Measurements from ENCODE around the gene ATP8B4. TPM values are rescaled to one million over a fixed set of nuclear protein-coding genes. Genes with fewer than 3 reads are reported as not detected.

The ATP8B4 gene
- total RNA-seq, 1 donor from 2014 or later, result 9.0 TPM

GRCh38 chr15:49844390-49844789, 274.6 kb downstream of the ATP8B4 start:
- intact Hi-C loops (cut with DNase I), result no loop called here
- no peak overlapping the region for H3K4me3 ChIP-seq
- DNase-seq, result no peak
- H3K36me3 ChIP-seq, result no peaks in the 10 kb centered on the region
- H3K4me1 ChIP-seq, result no peaks in the 10 kb centered on the region
- no peak for ATAC-seq
- H3K27me3 ChIP-seq (ENCODE audit: low read depth), result no peaks in the 10 kb centered on the region
- H3K9me3 ChIP-seq, result no peaks in the 10 kb centered on the region
- no peak overlapping the region for H3K27ac ChIP-seq
- TF ChIP-seq CTCF (IDR thresholded peaks at IDR 0.05), result no peak

- intact Hi-C loops (cut with DNase I), result no loop called here
- DNase-seq (no peak), ATAC-seq (no peak)
- H3K4me3 ChIP-seq, result no peak overlapping the region
- H3K4me1 ChIP-seq, result no peaks in the 10 kb centered on the region
- H3K27me3 ChIP-seq (ENCODE audit: low read depth), result no peaks in the 10 kb centered on the region
- no peak for TF ChIP-seq CTCF (IDR thresholded peaks at IDR 0.05)
- no peaks in the 10 kb centered on the region for H3K36me3 ChIP-seq
- no peak overlapping the region for H3K27ac ChIP-seq
- H3K9me3 ChIP-seq, result no peaks in the 10 kb centered on the region
These were observed 275.3 kb downstream of the ATP8B4 start for GRCh38 chr15:49843725-49844124.

GRCh38 chr15:49842031-49842730, 276.9 kb downstream of the ATP8B4 start:
- no peak overlapping the region for H3K27ac ChIP-seq
- no peak for ATAC-seq
- no peak overlapping the region for H3K4me3 ChIP-seq
- intact Hi-C loops (cut with DNase I), result no loop called here
- no peak for TF ChIP-seq CTCF (IDR thresholded peaks at IDR 0.05)
- no peak for DNase-seq
- H3K4me1 ChIP-seq, result no peaks in the 10 kb centered on the region
- H3K36me3 ChIP-seq, result no peaks in the 10 kb centered on the region
- no peaks in the 10 kb centered on the region for H3K9me3 ChIP-seq
- H3K27me3 ChIP-seq (ENCODE audit: low read depth), result no peaks in the 10 kb centered on the region

GRCh38 chr15:49832511-49832910, 286.5 kb downstream of the ATP8B4 start:
- no peaks in the 10 kb centered on the region for H3K36me3 ChIP-seq
- intact Hi-C loops (cut with DNase I), result no loop called here
- ATAC-seq, result peak in 1 of 2 donors; percentile 31
- no peaks in the 10 kb centered on the region for H3K27me3 ChIP-seq (ENCODE audit: low read depth)
- no peak overlapping the region for H3K27ac ChIP-seq
- H3K4me1 ChIP-seq, result no peaks in the 10 kb centered on the region
- no peak for TF ChIP-seq CTCF (IDR thresholded peaks at IDR 0.05)
- no peak for DNase-seq
- H3K9me3 ChIP-seq, result no peaks in the 10 kb centered on the region
- H3K4me3 ChIP-seq, result no peak overlapping the region

- ATAC-seq, result peak in 1 of 2 donors; percentile 18
These were observed 287.6 kb downstream of the ATP8B4 start for GRCh38 chr15:49831206-49831965.

More at GRCh38 chr15:49831206-49831965, 287.6 kb downstream of the ATP8B4 start:
- no peak for TF ChIP-seq CTCF (IDR thresholded peaks at IDR 0.05)
- Histone ChIP-seq H3K4me1 (no peaks in the 10 kb centered on the region), H3K9me3 (no peaks in the 10 kb centered on the region), H3K27ac (no peak overlapping the region), H3K36me3 (no peaks in the 10 kb centered on the region), H3K4me3 (no peak overlapping the region), H3K27me3 (ENCODE audit: low read depth) (no peaks in the 10 kb centered on the region)
- no peak for DNase-seq
- intact Hi-C loops (cut with DNase I), result no loop called here

All from lower lobe of right lung (tissue), 2 donors.